Subcutaneous abdominal adipose tissue (tissue), 5 donors: Measurements from ENCODE around the gene SPEN.

Experiments
- H3K27ac ChIP-seq: one replicate; pipeline ENCODE4 v1.7.0; 2013; ENCODE audit warnings: low read depth, mild to moderate bottlenecking, inconsistent platforms, low read length, moderate library complexity
- H3K27me3 ChIP-seq, 5 donors: one replicate each; pipeline ENCODE4 v1.7.0; 2013; ENCODE audit warnings: low read length in 5 of 5, inconsistent platforms in 1 of 5; ENCODE audit not compliant: control insufficient read depth in 5 of 5, insufficient read depth in 4 of 5
- H3K36me3 ChIP-seq, 5 donors: one replicate each; pipeline ENCODE4 v1.7.0; 2013; ENCODE audit warnings: low read length in 5 of 5; ENCODE audit not compliant: control insufficient read depth in 5 of 5, insufficient read depth in 5 of 5
- H3K4me1 ChIP-seq, 5 donors: one replicate each; pipeline ENCODE4 v1.7.0; 2013; ENCODE audit warnings: low read length in 5 of 5, mild to moderate bottlenecking in 3 of 5, moderate library complexity in 1 of 5; ENCODE audit not compliant: control insufficient read depth in 5 of 5, insufficient read depth in 5 of 5
- H3K4me3 ChIP-seq, 5 donors: one replicate each; pipeline ENCODE4 v1.7.0; 2013; ENCODE audit warnings: low read length in 5 of 5, low read depth in 1 of 5
- H3K9ac ChIP-seq, 5 donors: one replicate each; pipeline ENCODE4 v1.7.0; 2013; ENCODE audit warnings: low read length in 5 of 5, mild to moderate bottlenecking in 4 of 5, moderate library complexity in 3 of 5
- H3K9me3 ChIP-seq, 5 donors: one replicate each; pipeline ENCODE4 v1.7.0; 2013; ENCODE audit warnings: low read length in 5 of 5; ENCODE audit not compliant: control insufficient read depth in 5 of 5
- donor health status: healthy.
- donor health status: healthy.
- donor health status: healthy.
- donor health status: healthy.
- donor health status: healthy.

The SPEN gene

GRCh38 chr1:15939181-15940109 is 91.9 kb downstream of the SPEN start:
- H3K9ac ChIP-seq: peak overlapping the region in 1 of 5 donors; percentile 26
- peaks cover 0 to 96% (median 87%) of the 10 kb centered on the region in 5 donors for H3K36me3 ChIP-seq
- no peak overlapping the region for H3K4me3 ChIP-seq
- no peaks in the 10 kb centered on the region for H3K27me3 ChIP-seq
- H3K9me3 ChIP-seq: no peaks in the 10 kb centered on the region
- H3K4me1 ChIP-seq: peaks cover 0 to 12% (median 9%) of the 10 kb centered on the region in 5 donors
- H3K27ac ChIP-seq: peak overlapping the region; percentile 72

- Histone ChIP-seq H3K9ac (no peak overlapping the region), H3K4me3 (no peak overlapping the region), H3K9me3 (no peaks in the 10 kb centered on the region), H3K36me3 (peaks cover 0 to 96% (median 87%) of the 10 kb centered on the region in 5 donors), H3K4me1 (peaks cover 0 to 12% (median 9%) of the 10 kb centered on the region in 5 donors), H3K27ac (no peak overlapping the region), H3K27me3 (no peaks in the 10 kb centered on the region)
These were observed 92.9 kb downstream of the SPEN start for GRCh38 chr1:15940110-15941043.

- Histone ChIP-seq H3K4me1 (peaks cover 0 to 12% (median 9%) of the 10 kb centered on the region in 5 donors), H3K27me3 (no peaks in the 10 kb centered on the region), H3K4me3 (no peak overlapping the region), H3K9ac (no peak overlapping the region), H3K27ac (no peak overlapping the region), H3K9me3 (no peaks in the 10 kb centered on the region), H3K36me3 (peaks cover 0 to 97% (median 92%) of the 10 kb centered on the region in 5 donors)
These were observed 93.7 kb downstream of the SPEN start for GRCh38 chr1:15941044-15941840.

GRCh38 chr1:15941899-15942660 is 94.6 kb downstream of the SPEN start:
- Histone ChIP-seq H3K27ac (no peak overlapping the region), H3K27me3 (no peaks in the 10 kb centered on the region), H3K4me3 (no peak overlapping the region), H3K36me3 (peaks cover 0 to 98% (median 96%) of the 10 kb centered on the region in 5 donors), H3K4me1 (peaks cover 0 to 12% (median 9%) of the 10 kb centered on the region in 5 donors), H3K9me3 (no peaks in the 10 kb centered on the region), H3K9ac (no peak overlapping the region)

- H3K4me3 ChIP-seq: no peak overlapping the region
- H3K9ac ChIP-seq: no peak overlapping the region
- H3K4me1 ChIP-seq: peaks cover 0 to 13% (median 8%) of the 10 kb centered on the region in 5 donors
- H3K27ac ChIP-seq: no peak overlapping the region
- no peaks in the 10 kb centered on the region for H3K27me3 ChIP-seq
- H3K9me3 ChIP-seq: no peaks in the 10 kb centered on the region
- peaks cover 0 to 98% (median 96%) of the 10 kb centered on the region in 5 donors for H3K36me3 ChIP-seq
These were observed 95.3 kb downstream of the SPEN start for GRCh38 chr1:15942661-15943327.

GRCh38 chr1:15943328-15943991 is 96.0 kb downstream of the SPEN start:
- Histone ChIP-seq H3K9me3 (no peaks in the 10 kb centered on the region), H3K4me3 (no peak overlapping the region), H3K27me3 (no peaks in the 10 kb centered on the region), H3K9ac (no peak overlapping the region), H3K36me3 (peaks cover 0 to 97% (median 90%) of the 10 kb centered on the region in 5 donors), H3K4me1 (peaks cover 0 to 20% (median 15%) of the 10 kb centered on the region in 5 donors), H3K27ac (no peak overlapping the region)

GRCh38 chr1:15943992-15944307 is 96.4 kb downstream of the SPEN start:
- peaks cover 0 to 92% (median 85%) of the 10 kb centered on the region in 5 donors for H3K36me3 ChIP-seq
- H3K27ac ChIP-seq: no peak overlapping the region
- no peak overlapping the region for H3K9ac ChIP-seq
- no peaks in the 10 kb centered on the region for H3K9me3 ChIP-seq
- H3K4me3 ChIP-seq: no peak overlapping the region
- peaks cover 2 to 24% (median 20%) of the 10 kb centered on the region in 5 donors for H3K4me1 ChIP-seq
- no peaks in the 10 kb centered on the region for H3K27me3 ChIP-seq

- Histone ChIP-seq H3K9ac (no peak overlapping the region), H3K27ac (no peak overlapping the region), H3K9me3 (no peaks in the 10 kb centered on the region), H3K36me3 (peaks cover 0 to 87% (median 80%) of the 10 kb centered on the region in 5 donors), H3K4me3 (no peak overlapping the region), H3K27me3 (no peaks in the 10 kb centered on the region), H3K4me1 (peaks cover 2 to 26% (median 22%) of the 10 kb centered on the region in 5 donors)
These were observed 97.0 kb downstream of the SPEN start for GRCh38 chr1:15944308-15945010.
